ENCODE results near the gene DEAF1. TPM values are rescaled to one million over a fixed set of nuclear protein-coding genes. Genes with fewer than 3 reads are reported as not detected.

Gene DEAF1
- total and polyA plus RNA-seq, 9 of the 15 experiments (the other 6 are each of a cell fraction or from before 2014, with no cell fraction given): 2.0 to 69.1 (median 26.8) TPM

DNA sequence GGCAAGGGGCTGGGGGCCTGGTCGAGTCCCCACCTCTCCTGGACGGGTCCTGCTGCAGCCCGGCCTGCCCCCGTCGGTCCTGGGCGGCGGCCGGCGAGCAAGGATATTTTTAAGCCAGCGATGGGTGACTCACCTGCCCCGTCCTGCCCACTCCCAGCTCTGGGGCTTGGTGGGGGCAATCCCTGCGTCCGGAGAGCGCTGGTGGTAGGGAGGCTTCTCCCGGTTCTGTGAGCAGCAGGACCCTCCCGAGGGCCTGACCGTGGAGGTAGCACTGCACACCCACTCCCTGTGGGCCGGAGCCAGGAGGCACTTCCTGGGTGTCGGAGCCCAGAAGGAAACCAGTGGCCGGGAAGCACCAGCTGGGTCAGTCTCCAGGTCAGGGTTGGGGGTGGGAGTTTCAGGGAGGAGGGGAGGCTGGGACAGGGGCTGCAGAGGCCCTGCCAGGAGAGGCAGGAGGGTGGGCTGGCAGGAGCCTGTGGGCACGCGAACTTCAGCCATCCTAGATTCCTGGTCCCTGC is 11.5 kb upstream of the DEAF1 start (continued):
- no peak for TF ChIP-seq BRF1 (IDR thresholded peaks at IDR 0.05; ENCODE audit: borderline replicate concordance, extremely low read depth, insufficient read length)
- TF ChIP-seq, protein P1, sequence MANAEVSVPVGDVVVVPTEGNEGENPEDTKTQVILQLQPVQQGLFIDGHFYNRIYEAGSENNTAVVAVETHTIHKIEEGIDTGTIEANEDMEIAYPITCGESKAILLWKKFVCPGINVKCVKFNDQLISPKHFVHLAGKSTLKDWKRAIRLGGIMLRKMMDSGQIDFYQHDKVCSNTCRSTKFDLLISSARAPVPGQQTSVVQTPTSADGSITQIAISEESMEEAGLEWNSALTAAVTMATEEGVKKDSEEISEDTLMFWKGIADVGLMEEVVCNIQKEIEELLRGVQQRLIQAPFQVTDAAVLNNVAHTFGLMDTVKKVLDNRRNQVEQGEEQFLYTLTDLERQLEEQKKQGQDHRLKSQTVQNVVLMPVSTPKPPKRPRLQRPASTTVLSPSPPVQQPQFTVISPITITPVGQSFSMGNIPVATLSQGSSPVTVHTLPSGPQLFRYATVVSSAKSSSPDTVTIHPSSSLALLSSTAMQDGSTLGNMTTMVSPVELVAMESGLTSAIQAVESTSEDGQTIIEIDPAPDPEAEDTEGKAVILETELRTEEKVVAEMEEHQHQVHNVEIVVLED (CRISPR knock-in tag; IDR thresholded peaks at IDR 0.05): no peak
- no peak for TF ChIP-seq STAG1 (CRISPR knock-in tag; IDR thresholded peaks at IDR 0.05; ENCODE audit: borderline replicate concordance)
- TF ChIP-seq GABPB2 (CRISPR knock-in tag; conservative IDR thresholded peaks at IDR 0.05): no peak
- no peak for TF ChIP-seq NBN (IDR thresholded peaks at IDR 0.05; ENCODE audit: low read depth)
- no peak for TF ChIP-seq ZNF232 (CRISPR knock-in tag; IDR thresholded peaks at IDR 0.05)
- no peak for TF ChIP-seq RBM22 (IDR thresholded peaks at IDR 0.05; ENCODE audit: low read depth, low read length, poor library complexity, severe bottlenecking)

DNA sequence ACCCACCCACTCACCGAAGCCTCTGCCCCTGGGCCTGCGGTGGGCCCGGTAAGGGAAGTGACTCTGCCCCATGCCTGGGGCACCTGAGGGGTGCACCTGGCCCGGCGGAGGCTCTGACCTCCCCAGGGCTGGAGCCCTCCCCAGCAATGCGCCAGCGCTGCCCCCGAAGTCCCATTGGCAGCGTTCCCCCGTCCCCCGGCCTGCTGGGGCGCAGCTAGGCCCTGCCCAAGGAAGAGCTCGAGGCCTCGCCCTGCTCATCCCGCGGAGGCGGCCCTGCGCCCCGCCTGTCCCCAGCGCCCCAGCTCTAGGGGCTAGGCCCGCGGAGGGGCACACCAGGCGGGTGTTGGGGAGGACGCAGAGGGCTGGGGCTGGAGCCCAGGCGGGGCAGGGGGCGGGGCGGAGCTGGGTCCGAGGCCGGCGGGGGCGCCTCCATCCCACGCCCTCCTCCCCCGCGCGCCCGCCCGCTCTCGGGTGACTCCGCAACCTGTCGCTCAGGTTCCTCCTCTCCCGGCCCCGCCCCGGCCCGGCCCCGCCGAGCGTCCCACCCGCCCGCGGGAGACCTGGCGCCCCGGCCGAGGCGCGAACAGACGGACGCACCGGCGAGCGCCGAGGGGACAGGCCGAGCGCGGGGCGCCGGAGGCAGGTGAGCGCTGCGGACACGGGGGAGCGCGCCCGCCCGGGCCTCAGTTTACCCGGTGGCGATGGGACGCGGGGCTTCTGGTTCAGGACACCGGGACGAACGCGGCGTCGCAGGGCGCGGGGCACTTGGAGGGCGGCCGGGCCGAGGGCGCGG is 10.8 kb upstream of the DEAF1 start, which contains the start of gene EPS8L2:
Gene EPS8L2, plus strand, starts transcription at position 586 of the 793 bp plus-strand sequence. CDS start 3,177 bp downstream, outside the sequence.
- H3K36me3 ChIP-seq (ENCODE audit: control insufficient read depth, insufficient read depth, low read length): peaks cover 9% of the 10 kb centered on the region; the same call in 1 of the 3 replicates
- ATAC-seq: peak; percentile 83
- FAIRE-seq: no peak
- ChIA-PET POLR2A (interaction anchor here (0.6 kb wide), 3 partner anchors 11 to 199 kb away, joined by 3 read pairs; partner anchors contain the start of gene DEAF1), CTCF (ENCODE audit: low intra/inter-chr PET ratio) (no interaction called here)
- peak within 1 kb of the TSS; percentile 58 for H3K4me2 ChIP-seq (ENCODE audit: insufficient read depth, low read length)
- H3K27me3 ChIP-seq (ENCODE audit: control insufficient read depth in 2 of 2, insufficient read depth in 2 of 2, low read length in 2 of 2): no peaks in the 10 kb centered on the region
- H3K9ac ChIP-seq (ENCODE audit: insufficient read depth in 1 of 2, low read depth in 2 of 2, low read length in 2 of 2): peak within 1 kb of the TSS; percentile 30 to 87; a peak in 3 of 4 replicates
- H3K9me3 ChIP-seq (replicated peaks; ENCODE audit: control insufficient read depth, insufficient read depth, low read depth, low read length): no peaks in the 10 kb centered on the region
- H4K20me1 ChIP-seq (replicated peaks; ENCODE audit: control insufficient read depth, insufficient read depth, low read length): no peaks in the 10 kb centered on the region
- DNase-seq (ENCODE audit: extremely low read depth in 1 of 4, low spot score in 3 of 4): peak; percentile 79 to 92 (median 86)
- H2AFZ ChIP-seq (ENCODE audit: low read depth, low read length): peak within 1 kb of the TSS; percentile 77
- no TSS peak for BruUV-seq (replicated peaks)
- peaks cover 6 to 81% of the 10 kb centered on the region in 2 experiments for H3K4me1 ChIP-seq (replicated peaks in 1 of 2; ENCODE audit: control insufficient read depth in 2 of 2, insufficient read depth in 2 of 2, low read length in 2 of 2)
- H3K4me3 ChIP-seq: peak within 1 kb of the TSS; percentile 39
- H3K79me2 ChIP-seq (ENCODE audit: control insufficient read depth, insufficient read depth, low read length): no peaks in the 10 kb centered on the region
- intact Hi-C loops (cut with micrococcal nuclease): no loop called here
- H3K27ac ChIP-seq (ENCODE audit: extremely low read depth, low read depth, low read length): no peak within 1 kb of the TSS
- no peaks in the 10 kb centered on the region for H3K9me1 ChIP-seq (ENCODE audit: control insufficient read depth, insufficient read depth, low read length)
- in situ Hi-C loops (cut with MboI): no loop called here
- WGBS (ENCODE audit: insufficient coverage, low coverage, missing lambda C conversion rate): 26% methylated on average over 15 of the region's 90 CpGs
- peak; percentile 21; the same call in 1 of the 2 replicates for TF ChIP-seq SAFB (IDR thresholded peaks at IDR 0.05; ENCODE audit: borderline replicate concordance, low read depth, low read length)
- peak; percentile 56 for TF ChIP-seq ZFX (CRISPR knock-in tag; IDR thresholded peaks at IDR 0.05)
- TF ChIP-seq, protein P2, sequence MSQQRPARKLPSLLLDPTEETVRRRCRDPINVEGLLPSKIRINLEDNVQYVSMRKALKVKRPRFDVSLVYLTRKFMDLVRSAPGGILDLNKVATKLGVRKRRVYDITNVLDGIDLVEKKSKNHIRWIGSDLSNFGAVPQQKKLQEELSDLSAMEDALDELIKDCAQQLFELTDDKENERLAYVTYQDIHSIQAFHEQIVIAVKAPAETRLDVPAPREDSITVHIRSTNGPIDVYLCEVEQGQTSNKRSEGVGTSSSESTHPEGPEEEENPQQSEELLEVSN (IDR thresholded peaks at IDR 0.05; ENCODE audit: borderline replicate concordance in 1 of 2, extremely low read depth in 1 of 2, insufficient read depth in 1 of 2, insufficient read length in 1 of 2, low read depth in 1 of 2, low read length in 1 of 2, poor library complexity in 1 of 2, severe bottlenecking in 1 of 2): peak in 1 of 2 experiments; percentile 42
- peak; percentile 49; the same call in 1 of the 2 replicates for TF ChIP-seq ZBTB7A (IDR thresholded peaks at IDR 0.05; ENCODE audit: borderline replicate concordance, control insufficient read depth, low read depth, low read length)
- TF ChIP-seq, protein P3, sequence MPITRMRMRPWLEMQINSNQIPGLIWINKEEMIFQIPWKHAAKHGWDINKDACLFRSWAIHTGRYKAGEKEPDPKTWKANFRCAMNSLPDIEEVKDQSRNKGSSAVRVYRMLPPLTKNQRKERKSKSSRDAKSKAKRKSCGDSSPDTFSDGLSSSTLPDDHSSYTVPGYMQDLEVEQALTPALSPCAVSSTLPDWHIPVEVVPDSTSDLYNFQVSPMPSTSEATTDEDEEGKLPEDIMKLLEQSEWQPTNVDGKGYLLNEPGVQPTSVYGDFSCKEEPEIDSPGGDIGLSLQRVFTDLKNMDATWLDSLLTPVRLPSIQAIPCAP (CRISPR knock-in tag; IDR thresholded peaks at IDR 0.05; ENCODE audit: borderline replicate concordance): no peak
- TF ChIP-seq FOXJ2 (tag; IDR thresholded peaks at IDR 0.05): no peak
- peak; percentile 46 for TF ChIP-seq POLR2G (IDR thresholded peaks at IDR 0.05; ENCODE audit: low read depth, low read length)
- no peak for TF ChIP-seq ZNF766 (CRISPR knock-in tag; conservative IDR thresholded peaks at IDR 0.05)
